GM18873 (cell line): ENCODE measurements around the gene ARHGAP44.

Experiments used
- ATAC-seq: cut with Tn5 transposase; IDR thresholded peaks from one replicate; pipeline ENCODE4 v1.9.1; 2021; ENCODE audit warnings: mild to moderate bottlenecking, moderate library complexity, moderate number of reproducible peaks; ENCODE audit not compliant: unreplicated experiment, low FRiP score

ARHGAP44 gene

GRCh38 chr17:12990041-12990808, 200.9 kb downstream of the ARHGAP44 start:
- no peak for ATAC-seq

DNA sequence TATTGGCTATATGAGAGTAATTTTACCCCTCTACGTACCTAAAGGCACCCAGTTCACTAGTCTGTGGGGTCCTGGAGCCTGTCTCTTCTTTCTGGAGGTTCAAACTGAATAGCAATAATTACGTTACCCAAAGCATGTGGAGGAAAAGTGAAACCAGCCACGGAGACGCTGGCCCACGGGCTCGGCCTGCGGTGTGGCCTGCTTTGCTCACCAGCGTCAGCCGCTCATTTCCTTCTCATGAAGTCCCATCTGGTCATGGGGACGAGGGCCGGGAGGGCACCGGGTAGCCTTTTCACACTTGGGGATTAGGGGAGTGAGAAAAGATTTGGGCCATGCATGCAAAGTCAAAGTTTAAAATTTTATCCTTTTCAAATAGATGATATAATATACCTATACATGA, 201.6 kb downstream of the ARHGAP44 start:
- no peak for ATAC-seq

- no peak for ATAC-seq
Measured at GRCh38 chr17:12992676-12993075, 203.4 kb downstream of the ARHGAP44 start.

DNA sequence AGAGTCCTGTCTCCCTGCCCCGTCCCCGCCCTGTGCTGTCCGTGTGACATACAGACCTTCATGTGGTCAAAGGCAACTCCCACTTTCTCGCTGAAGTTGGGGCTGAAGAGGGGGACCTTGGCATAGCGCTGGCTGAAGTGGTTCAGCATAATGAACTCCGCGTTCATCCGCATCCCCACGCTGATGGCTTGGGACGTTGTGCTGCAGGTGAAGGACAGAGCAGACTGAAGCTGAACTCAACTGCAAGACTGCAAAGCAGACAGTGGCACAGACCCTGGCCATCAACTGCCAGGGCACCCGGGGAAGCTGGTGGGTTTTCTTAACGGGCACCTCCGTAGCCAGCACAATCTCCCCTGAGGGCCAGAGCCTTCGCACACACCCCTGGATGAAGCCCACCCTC, 204.3 kb downstream of the ARHGAP44 start:
- no peak for ATAC-seq

DNA sequence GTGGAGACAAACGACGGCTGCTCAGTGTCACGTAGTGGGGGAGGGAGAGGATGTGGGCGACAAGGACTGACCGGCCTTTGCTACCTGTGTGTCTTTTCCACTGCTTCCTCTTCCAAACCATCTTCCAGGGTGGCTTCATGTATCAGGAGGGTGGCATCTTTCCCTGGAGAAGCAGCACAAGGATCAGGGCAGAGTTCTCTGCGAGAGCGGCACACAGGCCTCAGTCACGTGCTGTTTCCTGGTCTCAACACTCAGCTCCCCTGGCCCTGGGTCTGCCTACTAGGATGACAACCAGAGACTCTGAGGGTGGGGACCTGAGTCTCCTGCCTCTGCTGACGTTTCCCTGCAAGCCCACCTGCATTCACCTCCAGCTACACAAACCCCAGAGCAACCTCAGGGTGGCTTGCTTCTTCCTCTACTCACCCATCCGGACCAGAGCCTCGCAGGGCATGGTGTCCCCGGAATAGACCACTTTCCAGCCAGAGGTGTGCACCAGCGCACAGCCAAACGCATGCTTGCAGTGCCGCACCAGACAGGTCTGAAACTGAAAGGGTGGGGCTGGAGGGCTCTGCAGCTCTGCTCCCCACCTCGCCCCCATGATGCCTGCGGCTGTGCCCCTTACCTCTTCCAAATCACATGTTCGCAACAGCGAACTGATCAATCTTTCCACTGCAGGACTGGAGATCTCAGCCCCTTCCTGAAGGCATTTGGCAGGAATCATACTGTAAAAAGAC, 205.2 kb downstream of the ARHGAP44 start:
- no peak for ATAC-seq

DNA sequence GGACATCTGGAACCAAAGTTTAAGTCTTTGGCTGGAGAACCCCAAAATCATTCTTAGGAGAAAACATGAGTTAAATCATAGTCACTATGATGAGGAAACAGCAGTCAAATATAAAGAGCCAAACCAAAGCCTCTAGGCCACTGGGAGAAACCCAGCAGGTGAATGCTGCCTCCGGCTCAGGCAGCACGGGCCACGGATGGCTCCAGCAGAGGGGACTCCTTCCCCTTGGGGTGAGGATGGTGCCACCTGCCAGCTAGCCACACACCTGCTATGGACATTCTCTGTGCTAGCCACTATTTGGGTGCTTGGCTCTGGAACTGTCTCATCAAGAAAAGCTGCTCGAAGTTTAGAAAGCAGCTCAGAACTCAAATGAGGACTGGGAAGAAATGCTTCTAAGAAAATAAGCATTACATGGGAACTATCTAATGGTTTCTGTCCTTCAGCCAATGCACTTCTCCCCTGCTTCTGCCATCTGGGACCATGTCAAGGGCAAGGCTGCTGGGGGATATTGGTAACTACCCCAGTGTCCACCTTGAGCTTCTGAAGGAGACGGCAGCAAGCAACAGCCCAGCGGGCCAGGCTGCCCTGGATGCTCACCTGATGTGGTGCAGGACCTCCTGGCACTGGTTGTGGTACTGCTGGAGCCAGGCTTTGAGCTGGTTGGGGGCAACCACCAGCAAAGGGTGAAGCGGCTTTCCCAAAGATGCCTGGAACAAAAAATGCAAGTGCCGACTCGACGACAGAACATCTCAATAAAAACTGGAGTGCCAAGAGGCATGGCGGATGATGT, 206.0 kb downstream of the ARHGAP44 start:
- ATAC-seq, result no peak

- no peak for ATAC-seq
Measured at GRCh38 chr17:12995896-12996295, 206.6 kb downstream of the ARHGAP44 start.

DNA sequence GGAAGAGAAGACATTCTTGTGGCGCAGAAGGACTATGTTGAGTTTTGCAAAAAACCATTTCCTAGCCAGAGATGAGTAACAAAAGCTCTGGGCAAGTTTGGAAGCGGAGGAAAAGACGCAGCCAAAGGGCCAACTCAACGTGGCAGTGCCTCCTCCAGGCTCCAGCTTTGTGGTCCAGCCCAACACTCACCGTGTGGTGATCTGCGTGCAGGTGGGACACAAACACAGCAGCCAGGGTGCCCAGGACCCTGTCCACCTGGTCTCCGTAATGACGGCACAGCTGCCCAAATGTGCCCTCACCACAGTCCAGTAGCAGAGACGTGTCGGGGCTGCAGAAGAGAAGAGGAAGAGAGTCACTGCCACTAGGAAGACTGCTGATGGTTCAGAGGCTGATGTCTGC, 207.1 kb downstream of the ARHGAP44 start:
- no peak for ATAC-seq

GRCh38 chr17:12996941-12997340, 207.6 kb downstream of the ARHGAP44 start:
- ATAC-seq, result no peak

DNA sequence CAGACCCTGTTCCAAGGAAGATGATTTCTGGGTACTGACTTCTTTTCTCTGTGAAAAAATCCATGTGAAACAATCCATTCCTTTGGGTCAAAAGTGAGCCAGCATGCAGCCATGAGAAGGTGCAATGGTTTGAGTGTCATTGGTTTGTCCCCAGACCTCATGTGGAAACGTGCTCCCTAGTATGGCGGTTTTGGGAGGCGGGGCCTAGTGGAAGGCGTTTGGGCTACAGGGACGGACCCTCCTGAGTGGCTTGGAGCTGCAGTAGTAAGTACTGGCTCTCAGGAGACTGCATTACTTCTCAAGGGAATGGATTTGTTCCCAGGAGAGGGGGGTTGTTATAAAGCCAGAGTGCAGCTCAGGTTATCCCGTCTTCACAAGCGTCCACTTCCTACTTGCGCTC, 209.2 kb downstream of the ARHGAP44 start:
- no peak for ATAC-seq

DNA sequence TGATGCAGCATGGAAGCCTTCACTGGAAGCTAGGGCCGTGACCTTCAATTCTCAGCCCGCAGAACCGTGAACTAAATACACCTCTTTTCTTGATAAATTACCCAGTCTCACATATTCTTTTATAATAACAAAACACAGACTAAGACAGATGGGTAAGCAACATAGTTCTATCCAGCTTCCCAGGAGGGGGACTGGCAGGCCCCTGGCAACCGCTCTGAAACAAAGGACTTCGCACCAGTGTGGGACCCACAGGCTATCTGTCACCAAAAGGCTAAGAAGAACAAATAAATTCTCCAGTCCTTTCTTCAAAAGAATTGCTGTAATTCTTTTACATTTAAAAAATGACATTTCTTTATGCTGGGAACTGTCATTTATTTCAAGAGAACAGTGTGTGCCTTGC, 209.6 kb downstream of the ARHGAP44 start:
- no peak for ATAC-seq

DNA sequence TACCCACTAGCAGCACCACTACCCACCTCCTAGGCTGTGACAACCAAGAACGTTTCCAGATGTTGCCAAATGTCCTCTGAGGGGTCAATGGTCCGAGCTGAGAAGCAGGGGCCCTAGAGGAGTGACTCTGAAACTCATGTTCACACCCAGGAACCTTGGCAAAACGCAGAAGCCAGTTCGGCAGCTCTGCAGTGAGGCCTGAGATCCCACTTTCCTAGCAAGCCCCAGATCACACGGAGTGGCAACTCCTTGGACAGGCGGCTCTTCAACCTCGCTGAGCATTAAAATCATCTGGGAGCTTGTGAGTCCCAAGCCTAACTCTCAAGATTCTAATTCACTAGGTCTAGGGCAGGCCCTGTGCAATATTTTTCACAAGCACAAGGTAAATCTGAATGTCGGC, 211.3 kb downstream of the ARHGAP44 start:
- no peak for ATAC-seq

DNA sequence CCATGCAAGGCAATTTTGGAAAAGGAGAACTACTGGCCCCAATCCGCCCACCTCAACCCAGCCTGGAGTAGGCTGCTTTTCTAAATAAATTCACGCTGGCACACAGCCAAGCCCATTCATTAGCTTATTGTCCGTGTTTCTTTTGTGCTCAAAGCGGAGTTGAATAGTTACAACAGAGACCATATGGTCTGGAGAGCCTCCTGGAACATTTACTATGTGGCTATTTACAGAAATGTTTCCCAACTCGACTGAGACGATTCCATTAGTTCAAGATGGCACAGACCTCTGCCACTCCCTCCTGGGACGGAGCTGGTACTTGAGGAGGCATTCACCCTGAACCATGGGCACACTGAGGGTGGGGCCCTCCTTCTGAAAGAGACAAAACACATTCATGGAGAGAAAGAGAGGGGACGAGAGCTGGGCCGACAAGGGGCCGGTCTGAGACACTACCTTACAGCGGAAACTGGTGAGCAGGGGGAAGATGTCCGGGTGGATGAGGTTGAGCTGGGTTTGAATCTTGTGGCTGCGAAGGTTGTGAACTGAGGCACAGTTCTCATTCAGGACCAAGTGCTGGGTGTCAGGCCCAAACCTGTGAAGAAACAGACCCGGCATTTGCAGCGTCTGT, 212.8 kb downstream of the ARHGAP44 start:
- no peak for ATAC-seq

GRCh38 chr17:13002761-13003453, 213.6 kb downstream of the ARHGAP44 start:
- ATAC-seq, result no peak

DNA sequence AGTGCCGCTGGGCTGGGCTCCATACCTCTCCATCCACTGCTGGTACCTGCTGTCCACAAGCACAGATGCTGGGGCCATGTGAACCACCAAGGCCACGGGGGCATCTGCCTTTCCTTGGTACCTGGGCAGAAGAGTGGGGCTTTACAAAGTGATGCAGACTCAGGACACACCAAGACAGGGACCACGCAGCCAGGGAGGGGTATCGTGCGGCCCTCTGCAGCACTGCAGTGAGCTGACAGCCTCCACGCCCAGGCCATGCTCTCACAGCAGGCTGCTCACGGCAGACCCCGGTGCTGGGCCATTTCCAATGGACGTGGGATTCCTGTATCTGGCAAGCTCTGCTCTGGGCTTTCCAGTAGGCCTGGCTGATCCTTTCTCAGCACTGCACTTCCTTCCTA, 214.2 kb downstream of the ARHGAP44 start:
- no peak for ATAC-seq

DNA sequence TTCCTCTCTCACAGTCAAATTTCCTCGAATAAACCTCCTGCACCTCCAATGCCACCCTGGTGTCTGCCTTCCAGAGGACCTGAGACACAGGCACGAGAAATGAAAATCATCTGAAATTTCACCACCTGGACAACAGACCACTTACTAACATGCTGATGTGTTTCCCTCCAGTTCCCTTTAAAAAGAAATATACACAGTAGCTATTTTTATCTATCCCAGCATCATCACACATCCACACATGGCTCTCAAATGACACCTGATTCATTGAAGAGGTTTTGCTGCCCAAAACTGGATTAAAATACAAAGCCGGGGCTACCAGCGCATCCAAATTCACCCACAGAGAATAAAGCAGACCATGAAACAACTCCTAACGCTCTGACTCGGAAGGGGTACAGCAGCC, 214.6 kb downstream of the ARHGAP44 start:
- ATAC-seq, result no peak

DNA sequence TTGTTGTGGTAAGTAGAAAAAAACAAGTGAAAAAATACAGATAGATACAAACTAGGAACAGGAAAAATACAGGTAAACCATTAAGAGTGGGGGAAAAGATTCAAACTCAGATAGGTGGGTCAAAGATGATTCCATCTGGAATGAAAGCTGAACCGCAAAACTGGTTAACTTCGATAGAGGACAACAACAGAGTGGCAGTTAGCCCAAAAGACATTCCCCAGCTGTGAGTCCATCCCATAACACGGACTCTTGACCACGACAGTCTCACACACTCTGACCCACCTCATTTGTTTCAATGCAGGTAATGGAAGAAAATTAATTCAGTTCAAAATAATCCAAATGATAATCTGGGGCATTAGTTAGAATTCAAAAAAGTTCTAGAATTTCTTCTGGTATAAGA, 215.0 kb downstream of the ARHGAP44 start:
- ATAC-seq, result no peak

GRCh38 chr17:13005530-13005929, 216.2 kb downstream of the ARHGAP44 start:
- no peak for ATAC-seq

DNA sequence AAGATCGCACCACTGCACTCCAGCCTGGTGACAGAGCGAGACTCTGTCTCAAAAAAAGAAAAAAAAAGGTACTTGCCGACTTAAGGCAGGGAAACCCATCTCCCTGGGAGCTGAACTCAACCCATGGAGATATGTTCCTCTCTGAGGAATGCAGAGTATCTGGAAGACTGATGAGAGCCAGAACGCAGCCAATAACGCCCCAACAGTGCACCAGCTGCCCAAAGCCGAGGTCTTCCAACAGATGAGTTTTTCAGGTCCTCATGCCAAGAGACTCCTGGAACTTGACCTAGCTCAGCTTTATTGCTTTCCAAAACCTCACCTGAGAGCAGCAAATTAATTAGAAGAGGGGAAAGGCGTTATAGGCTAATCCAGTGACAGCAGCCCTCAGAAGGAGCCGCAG, 219.2 kb downstream of the ARHGAP44 start:
- ATAC-seq, result no peak

DNA sequence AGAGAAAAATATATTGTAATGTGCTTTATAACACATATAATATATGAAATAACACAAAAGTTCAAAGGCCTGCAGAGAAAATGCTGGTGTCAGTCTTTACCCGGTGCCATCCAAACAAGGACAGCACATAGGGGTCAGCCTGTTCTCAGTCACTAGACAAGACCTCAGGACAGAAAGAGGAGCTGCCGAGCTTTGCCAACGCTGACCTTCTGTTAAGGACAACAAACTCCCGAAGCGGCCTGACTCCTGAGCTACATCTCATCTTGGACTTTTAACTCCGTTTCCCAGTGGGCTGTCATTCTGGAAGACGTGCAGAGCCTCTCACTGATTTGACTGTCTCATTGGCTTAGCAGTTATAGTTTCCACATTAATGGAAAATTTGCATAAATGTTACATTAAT, 221.7 kb downstream of the ARHGAP44 start:
- ATAC-seq, result no peak
